Stimulated activated CD8-positive, alpha-beta memory T cell treated with anti-CD3 and anti-CD28 coated beads, Interleukin-7, amount 100 ng/mL, for 1 hour (primary cell): ENCODE data around the gene ZNHIT2.
"Not testable (repeated sequence)": the region's sequence is repeated elsewhere in the genome, so short reads cannot be mapped to it uniquely, and the experiment has no call there.

Source experiments
- DNase-seq, 2 donors: peaks; one replicate each; pipeline ENCODE4 v3.0.0-alpha.2; 2020; ENCODE audit warnings: low read depth in 2 of 2

Gene ZNHIT2

GRCh38 chr11:65119670-65119995, 2.1 kb upstream of the ZNHIT2 start:
- no peak for DNase-seq

DNA sequence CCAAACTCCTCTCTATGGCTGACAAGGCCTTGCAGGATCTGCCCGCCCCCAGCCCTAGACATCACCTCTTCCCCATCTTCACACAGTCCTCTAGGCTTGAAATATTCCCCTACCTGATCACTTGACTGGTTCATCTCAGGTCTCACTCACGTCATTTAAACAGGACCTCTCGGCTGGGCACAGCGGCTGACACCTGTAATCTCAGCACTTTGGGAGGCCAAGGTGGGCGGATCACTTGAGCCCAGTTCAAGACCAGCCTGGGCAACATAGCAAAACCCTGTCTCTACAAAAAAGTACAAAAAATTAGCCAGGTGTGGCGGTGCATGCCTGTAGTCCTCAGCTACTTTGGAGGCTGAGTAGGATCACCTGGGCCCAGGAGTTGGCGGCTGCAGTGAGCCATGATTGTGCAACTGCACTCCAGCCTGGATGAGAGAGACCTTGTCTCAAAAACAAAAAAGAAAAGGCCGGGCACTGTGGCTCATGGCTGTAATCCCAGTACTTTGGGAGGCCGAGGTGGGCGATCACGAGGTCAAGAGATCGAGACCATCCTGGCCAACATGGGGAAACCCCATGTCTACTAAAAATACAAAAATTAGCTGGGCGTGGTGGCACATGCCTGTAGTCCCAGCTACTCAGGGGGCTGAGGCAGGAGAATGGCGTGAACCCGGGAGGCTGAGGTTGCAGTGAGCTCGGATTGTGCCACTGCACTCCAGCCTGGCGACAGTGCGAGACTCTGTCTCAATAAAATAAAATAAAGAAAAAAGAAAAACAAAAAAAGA, 1.6 kb upstream of the ZNHIT2 start:
- not testable (repeated sequence) for DNase-seq

DNA sequence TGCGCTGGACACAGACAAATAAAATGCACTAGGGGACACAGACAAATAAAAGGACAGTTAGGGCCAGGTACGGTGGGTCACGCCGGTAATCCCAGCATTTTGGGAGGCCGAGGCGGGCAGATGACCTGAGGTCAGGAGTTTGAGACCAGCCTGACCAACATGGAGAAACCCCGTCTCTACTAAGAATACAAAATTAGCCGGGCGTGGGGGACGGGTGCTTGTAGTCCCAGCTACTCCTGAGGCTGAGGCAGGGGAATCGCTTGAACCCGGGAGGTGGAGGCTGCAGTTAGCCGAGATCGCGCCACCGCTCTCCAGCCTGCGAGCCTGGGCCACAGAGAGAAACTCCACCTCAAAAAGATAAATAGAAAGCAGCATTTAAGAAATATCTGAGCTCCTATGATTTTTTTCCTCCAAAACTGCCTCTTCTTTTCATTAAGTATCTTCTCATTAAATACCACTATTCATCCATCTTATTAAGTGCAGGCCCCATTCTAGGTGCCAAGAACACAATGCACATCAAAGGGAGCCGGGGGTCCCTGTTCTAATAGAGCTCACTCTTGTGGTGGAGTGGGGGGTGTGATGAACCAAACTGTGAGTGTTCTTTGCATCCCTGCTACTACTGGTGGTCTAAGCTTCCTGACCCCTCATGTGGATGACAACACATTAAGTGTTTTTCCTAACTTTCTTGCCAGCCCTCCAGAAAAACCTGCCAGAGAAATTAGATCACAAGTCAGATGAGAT, 766 bp upstream of the ZNHIT2 start:
- no peak for DNase-seq

DNA sequence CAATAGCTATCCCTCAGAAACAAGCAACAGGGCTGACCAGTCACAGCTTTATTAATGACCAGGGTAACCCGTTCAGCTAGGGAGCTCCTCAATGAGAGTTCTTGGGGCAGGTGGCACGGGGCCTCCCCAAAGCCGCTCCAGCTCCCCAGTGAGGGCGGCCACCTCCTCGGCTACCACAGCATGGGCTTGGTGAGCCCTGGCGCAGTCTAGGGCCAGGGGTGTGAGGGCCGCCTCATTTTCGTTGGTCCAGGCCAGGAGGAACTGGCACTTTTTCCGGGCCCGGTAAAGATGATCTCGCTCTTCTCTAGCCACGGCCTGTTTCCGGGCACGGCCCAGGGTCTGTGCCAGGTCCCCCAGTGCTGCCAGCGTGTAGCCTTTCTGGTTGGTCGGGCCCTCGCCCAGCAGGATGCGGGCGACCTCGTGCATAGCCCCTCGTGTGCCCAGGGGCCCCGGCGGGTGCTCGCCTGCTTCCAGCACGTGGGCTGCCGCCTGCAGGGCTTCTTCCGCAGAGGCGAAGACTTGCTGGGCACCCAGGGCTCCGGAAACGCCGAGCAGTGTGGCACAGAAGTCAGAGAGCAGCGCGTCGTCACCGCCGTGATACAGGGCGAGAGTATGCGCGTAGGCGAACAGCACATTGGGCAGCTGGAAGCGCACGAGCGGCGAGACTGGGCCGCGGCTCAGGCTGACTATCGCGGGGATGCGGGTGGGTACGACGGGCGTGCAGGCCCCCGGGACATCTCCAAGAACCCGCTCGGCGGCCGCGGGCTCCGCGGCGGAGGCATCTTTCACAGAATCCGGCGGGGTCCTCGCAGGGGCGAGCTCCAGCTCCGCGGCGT, 913 bp downstream of the ZNHIT2 start:
- no peak for DNase-seq

DNA sequence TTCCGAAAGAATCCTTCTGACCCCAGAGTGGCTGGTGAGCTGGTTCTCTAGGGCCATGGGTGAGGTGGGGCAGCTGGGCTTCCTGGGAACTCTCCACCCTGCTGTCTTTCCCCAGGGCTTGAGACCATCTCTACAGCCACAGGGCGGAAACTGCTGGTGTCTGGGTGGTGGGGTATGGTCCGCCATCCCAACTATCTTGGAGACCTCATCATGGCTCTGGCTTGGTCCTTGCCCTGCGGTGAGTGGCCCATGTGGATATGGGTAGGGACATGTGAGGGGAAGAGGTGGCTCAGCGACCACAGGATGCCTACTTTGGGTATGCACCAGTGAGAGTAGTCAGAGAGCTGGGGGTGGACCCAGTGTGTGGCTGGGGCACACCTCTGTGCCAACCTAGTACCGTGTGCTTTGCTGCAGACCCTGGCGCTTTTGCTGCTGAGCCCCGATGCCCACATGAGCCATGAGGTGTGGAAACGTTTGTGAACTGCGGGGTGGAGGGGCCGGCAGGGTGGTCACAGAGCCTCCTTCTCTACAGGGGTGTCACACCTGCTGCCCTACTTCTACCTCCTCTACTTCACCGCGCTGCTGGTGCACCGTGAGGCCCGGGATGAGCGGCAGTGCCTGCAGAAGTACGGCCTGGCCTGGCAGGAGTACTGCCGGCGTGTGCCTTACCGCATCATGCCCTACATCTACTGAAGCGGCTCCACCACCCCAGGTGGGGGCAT, 2.0 kb downstream of the ZNHIT2 start:
- no peak for DNase-seq

DNA sequence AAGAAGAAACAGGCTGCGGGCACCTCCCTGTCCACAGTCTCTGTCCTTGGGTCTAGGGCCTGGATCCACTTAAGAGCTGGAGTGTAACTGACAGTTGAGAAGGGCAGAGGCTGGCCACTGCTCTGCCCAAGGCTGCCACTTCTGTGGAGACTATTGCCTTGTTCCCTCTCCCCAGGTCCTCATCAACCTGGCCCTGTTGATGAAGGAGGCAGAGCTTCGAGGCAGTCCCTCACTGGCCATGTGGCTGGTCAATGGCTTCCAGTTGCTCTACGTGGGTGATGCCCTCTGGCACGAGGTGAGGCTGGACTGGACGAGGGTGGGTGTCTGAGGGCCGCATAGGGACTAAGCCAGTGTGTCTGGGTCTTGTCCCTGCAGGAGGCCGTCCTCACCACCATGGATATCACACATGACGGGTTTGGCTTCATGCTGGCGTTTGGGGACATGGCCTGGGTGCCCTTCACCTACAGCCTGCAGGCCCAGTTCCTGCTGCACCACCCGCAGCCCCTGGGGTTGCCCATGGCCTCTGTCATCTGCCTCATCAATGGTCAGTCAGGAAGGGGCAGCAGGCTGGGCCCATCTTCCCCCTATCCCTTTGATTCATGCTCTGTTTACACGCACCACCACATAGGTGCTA, 2.8 kb downstream of the ZNHIT2 start:
- DNase-seq = no peak

GRCh38 chr11:65113839-65114238, 3.7 kb downstream of the ZNHIT2 start:
- no peak for DNase-seq

GRCh38 chr11:65113361-65113756, 4.1 kb downstream of the ZNHIT2 start:
- no peak for DNase-seq

- peak; percentile 49 to 52 for DNase-seq
These were observed 4.7 kb downstream of the ZNHIT2 start for GRCh38 chr11:65112546-65113360.

DNA sequence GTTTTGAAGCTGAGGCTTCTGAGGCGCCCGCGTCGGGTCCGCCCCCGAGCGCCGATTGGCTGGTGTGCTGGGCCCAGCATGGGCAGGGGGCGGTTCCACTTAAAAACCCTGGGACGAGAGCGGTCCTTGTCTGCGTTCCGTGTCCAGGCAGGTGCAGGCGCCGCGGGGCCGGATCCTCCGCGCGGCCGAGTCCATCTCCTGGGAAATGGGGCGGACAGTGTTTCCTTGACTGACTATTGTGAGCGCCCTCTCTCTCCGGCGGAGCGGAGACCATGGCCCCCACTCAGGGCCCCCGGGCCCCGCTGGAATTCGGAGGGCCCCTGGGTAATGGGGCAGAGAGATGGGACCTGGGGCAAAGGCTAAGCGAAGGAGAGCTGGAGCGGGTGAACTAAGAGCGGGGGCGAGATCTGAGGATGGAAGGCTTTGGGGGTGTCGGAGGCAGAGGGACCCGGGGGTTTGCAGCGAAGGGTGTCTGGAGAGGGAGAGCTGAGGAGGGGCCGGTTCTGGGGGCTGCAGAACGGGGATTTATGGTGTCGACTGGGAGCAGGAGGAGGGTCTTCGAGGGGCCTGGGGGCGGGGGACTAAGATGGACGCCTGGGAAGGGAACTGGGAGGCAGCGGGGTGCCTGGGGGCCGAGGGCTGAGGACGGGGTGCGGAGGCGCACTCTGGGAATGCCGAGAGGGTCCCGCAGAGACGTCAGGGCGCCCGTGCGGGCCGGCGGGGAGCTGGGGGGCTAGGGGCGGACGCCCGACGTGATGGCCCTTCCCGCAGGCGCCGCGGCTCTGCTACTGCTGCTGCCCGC, 5.6 kb downstream of the ZNHIT2 start, which contains the start of gene TM7SF2:
TSS of gene TM7SF2 (plus strand) at position 129 of the 802 bp plus-strand sequence. CDS start at position 273, 144 bp downstream.
- peak; percentile 75 to 88 for DNase-seq

GRCh38 chr11:65111159-65111743, 6.2 kb downstream of the ZNHIT2 start:
- DNase-seq = no peak

DNA sequence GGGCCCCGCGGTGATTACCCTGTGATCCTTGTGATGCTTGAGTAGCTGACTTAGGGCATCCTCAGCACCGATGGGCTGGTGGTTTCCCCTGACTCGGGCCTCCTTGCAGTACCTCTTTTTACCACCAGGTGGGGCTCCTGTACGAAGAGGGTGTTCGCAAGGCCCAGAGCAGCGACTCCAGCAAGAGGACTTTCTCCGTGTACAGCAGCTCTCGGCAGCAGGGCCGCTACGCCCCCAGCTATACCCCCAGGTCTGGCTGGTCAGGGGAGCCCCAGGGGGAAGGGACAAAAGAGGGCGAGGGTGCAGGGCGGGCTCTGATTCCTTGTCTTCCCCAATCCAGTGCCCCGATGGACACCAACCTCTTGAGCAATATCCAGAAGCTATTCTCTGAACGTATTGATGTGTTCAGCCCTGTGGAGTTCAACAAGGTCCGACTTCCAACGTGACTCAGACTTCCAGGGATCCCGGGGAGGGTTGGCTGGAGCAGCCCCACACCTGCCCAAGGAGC, 7.1 kb downstream of the ZNHIT2 start:
- peak; percentile 92 to 98 for DNase-seq

DNA sequence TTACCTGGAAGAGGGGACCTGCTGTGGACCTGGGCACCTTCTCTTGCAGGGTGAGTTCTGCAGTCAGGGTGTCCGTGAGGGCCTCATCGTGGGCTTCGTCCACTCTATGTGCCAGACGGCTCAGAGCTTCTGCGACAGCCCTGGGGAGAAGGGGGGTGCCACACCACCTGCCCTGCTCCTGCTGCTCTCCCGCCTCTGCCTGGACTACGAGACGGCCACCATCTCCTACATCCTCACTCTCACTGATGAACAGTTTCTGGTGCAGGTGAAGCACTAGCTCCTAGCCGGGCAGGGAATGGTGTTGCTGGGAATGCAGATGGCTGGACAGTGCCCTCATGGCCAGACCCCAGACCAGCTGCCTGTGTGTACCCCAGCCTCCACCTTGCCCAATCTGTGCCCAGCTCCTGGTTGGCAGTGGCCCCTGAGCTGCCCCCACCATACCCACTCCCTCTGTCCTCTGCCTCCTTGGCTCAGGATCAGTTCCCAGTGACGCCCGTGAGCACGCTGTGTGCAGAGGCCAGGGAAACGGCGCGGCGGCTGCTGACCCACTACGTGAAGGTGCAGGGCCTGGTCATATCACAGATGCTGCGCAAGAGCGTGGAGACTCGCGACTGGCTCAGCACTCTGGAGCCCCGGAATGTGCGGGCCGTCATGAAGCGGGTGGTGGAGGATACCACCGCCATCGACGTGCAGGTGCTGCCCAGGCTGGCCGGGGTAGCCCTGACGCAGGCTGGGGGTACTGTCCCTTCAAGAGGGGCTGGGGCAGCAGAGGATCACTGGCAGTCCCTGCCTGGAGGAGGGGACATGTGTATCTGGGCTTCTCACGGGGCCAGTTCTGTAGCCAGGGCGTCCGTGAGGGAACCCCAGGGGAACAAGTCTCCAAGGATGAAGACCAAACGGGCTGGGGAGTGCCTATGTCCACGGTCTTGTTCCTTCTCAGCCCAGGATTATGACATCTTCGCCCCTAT, 8.0 kb downstream of the ZNHIT2 start:
- no peak for DNase-seq

DNA sequence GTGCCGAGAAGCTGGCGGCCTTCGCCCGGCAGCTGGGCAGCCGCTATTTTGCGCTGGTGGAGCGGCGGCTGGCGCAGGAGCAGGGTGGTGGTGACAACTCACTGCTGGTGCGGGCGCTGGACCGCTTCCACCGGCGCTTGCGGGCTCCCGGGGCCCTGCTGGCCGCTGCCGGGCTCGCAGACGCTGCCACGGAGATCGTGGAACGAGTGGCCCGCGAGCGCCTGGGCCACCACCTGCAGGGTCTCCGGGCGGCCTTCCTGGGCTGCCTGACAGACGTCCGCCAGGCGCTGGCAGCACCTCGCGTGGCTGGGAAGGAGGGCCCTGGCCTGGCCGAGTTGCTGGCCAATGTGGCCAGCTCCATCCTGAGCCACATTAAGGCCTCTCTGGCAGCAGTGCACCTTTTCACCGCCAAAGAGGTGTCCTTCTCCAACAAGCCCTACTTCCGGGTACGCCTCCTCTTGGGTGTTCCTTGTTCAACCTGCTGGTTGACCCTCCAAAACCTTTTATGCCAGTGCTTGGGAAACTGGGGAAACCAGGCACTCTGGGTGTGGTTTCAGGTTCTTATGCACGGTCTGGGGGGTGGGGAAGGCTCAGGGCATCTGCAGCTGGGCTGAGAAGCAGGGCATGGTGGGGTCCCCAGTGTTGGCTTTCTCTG, 8.9 kb downstream of the ZNHIT2 start:
- no peak for DNase-seq

DNA sequence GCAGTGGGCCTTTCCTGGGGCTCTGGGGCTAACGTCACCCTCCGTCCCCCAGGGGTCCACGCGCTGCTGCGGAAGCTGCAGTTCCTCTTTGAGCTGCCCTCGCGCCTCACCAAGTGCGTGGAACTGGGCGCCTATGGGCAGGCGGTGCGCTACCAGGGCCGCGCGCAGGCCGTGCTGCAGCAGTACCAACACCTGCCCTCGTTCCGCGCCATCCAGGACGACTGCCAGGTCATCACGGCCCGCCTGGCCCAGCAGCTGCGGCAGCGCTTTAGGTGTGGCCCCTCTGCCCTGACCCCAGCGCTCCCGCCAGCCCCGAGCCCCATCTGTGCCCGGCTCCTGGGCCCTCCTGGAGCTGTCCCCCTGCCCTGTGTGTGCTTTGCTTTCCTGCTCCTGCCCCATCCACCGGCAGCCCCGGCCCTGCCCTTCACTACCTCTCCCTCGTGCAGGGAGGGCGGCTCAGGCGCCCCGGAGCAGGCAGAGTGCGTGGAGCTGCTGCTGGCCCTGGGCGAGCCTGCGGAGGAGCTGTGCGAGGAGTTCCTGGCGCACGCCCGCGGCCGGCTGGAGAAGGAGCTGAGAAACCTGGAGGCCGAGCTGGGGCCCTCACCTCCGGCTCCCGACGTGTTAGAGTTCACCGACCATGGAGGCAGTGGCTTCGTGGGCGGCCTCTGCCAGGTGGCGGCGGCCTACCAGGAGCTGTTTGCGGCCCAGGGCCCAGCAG, 9.6 kb downstream of the ZNHIT2 start:
- DNase-seq = no peak

DNA sequence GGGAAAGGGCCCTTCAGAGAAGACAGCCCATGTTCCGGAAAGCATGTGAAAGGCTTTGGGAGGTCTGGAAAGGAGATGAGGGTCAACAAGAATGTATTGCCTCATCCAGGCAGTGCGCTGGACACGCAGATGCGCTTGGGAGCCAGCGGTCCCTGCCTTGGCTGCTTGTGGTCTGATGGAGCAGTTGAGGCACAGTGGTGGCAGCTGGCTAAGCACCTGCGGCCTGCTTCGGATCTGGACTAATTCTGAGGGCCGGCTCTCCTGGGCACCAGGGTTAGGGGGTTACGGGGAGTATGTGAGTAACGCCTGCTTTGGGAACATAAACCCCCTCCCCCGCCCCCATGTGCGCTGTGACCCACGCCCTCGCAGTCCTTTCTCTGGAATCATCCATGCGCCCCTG, 10.4 kb downstream of the ZNHIT2 start:
- no peak for DNase-seq

DNA sequence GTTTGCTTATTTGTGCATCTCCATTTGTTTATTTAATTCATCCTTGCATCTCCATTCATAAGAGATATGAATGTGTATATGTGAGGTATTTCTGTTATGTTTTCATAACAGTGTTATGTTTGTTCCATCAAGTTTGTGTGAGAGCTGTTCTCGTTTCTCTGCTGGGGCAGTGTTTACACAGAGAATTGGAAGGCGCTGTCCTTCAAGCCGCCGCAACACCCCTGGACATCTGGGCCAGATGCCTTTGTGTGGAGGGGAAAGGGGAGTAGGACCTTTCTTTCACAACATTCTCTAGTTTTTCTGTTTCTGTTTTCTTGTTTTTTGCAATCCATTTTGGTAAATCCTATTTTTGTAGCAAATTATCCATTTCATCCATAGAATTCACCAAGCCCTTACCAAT, 12.9 kb downstream of the ZNHIT2 start:
- no peak for DNase-seq
